Thoracic aorta endothelial cell (primary cell): ENCODE results near the gene ZMYND15. TPM values are rescaled to one million over a fixed set of nuclear protein-coding genes. Genes with fewer than 3 reads are reported as not detected.

Experiments
- total RNA-seq: library from RNA; depleted of rRNA; stranded (reverse); fragments of >200 nt; gene quantifications from 2 replicates; pipeline ENCODE4 v1.2.3, GENCODE V29; 2012

The ZMYND15 gene
- 0.27 TPM in 1 of 2 replicates, not detected in the other for total RNA-seq

DNA sequence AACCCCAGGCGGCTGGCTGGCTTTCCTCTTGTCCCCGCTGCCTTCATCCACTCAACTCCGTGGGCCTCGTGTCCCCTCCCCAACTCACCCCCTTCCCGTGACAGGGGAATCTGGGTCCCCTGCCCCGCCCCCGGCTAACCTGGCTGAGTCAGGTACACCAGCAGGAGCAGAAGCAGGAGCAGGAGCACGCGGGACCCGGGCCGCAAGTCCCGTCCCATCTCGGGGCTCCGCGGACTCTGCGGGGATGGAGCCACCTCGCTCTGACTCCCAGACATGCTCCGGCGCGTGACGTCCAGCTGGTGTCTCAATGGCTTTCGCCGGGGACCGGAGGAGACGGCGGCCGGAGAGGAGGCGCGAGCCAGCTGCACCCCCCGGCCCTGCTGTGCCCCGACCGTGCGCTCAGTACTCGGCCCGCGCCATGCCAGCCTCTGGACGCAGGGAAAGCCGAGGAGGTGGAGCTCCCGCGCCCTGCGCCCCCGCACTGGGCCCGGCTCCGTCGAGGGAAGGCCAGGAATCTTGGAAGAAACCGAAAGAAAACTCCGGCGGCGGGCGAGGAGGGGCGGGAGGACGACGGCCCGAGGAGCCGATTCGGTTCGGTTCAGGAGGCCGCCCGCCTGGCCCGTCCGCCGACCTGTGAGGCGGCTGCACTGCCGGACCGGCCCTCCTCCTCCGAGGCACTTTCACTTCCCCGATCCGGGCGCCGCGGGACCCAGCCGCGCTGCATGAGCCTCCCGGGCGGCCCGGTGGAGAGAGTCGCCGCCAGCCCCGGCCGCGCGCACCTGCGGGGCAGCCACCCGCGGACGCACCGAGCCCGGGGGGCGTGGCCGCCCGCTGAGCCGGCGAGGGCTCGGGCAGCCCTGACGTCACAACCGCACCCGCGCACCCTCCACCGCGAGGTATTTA, at the start of gene ZMYND15, which contains the start of gene CXCL16:
Gene ZMYND15 (plus strand): TSS at position 712 of the 903 bp plus-strand sequence. CDS start 716 bp downstream, outside the sequence.
Gene CXCL16 (minus strand): TSS at position 807 of the 903 bp plus-strand sequence. CDS start 589 bp downstream, at position 218.

GRCh38 chr17:4709794-4710692, 29.6 kb upstream of the ZMYND15 start, which contains the start of gene ARRB2:
Gene ARRB2, plus strand, starts transcription at chr17:4710632. Its CDS starts 90 bp downstream, at chr17:4710722.

DNA sequence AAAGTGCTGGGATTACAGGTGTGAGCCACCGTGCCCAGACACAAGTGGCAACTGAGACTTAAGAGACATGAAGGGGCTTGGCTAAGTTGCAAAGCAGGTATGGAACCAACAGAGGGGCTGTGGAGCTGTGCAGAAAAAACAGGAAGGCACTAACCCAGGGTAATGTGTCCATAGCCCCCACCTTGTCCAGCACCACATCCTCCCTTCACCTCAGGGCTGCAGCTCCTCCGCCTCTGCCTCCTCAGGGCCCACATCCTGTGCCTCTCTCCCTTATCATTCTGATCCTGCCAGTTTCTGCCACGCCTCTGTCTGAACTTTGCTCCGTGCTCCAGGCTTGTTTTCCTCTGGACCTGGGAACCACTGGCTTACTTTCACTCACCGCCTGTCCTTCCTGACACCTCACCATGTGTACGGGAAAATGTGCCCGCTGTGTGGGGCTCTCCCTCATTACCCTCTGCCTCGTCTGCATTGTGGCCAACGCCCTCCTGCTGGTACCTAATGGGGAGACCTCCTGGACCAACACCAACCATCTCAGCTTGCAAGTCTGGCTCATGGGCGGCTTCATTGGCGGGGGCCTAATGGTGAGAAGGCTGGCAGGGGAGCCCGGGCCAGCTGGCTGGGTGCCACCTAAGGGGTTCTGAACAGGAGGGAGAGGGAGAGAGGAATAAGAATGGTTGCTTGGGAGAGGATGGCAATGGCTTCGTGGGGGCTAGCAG, 32.0 kb downstream of the ZMYND15 start, which contains the start of gene TM4SF5:
Gene TM4SF5 (plus strand): TSS at position 368 of the 716 bp plus-strand sequence. CDS start 37 bp downstream, at position 405.

DNA sequence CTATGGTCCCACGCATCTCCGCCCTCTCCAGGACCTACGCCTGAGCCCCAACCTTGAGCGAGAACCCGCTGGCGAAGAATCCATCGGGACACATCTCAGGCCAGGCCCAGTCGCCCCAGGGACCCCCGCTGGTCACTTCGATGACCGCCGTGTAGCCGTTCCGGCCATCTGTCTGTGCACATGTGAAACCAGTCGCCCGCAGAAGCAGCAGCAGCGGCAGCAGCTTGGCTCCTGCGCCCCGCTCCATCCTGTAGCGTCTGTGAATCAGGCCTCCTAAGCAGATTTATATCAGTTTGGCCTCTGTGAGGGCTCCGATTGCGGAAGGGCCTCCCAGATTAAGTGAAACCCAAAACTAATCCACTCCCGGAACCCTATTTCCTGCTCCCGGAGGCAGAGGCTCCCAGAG, 46.5 kb downstream of the ZMYND15 start, which contains the start of gene VMO1:
Gene VMO1 (minus strand): TSS at position 259 of the 406 bp plus-strand sequence. CDS start 12 bp downstream, at position 247.

GRCh38 chr17:4788807-4789700, 49.4 kb downstream of the ZMYND15 start, which contains the start of gene GLTPD2:
Gene GLTPD2, plus strand, starts transcription at chr17:4788964. Its CDS starts 48 bp downstream, at chr17:4789012.

Other genes starting within 250 kb of the ZMYND15 start
- 12.1 and 13.4 TPM in 2 replicates for gene SPNS2, start 241.0 kb upstream of the ZMYND15 start, total RNA-seq
- 65.3 and 83.6 TPM in 2 replicates for gene MYBBP1A, start 184.4 kb upstream of the ZMYND15 start, total RNA-seq
- not detected in 2 replicates for gene GGT6, start 179.3 kb upstream of the ZMYND15 start, total RNA-seq
- gene SMTNL2, start 155.3 kb upstream of the ZMYND15 start, total RNA-seq: not detected in 2 replicates
- gene ALOX15, start 98.2 kb upstream of the ZMYND15 start, total RNA-seq: not detected in 2 replicates
- 23.3 and 40.8 TPM in 2 replicates for gene PELP1, start 35.7 kb upstream of the ZMYND15 start, total RNA-seq
- gene ARRB2, start 29.2 kb upstream of the ZMYND15 start, total RNA-seq: 18.4 and 20.7 TPM in 2 replicates
- 12.0 and 14.9 TPM in 2 replicates for gene MED11, start 8.4 kb upstream of the ZMYND15 start, total RNA-seq
- gene CXCL16, start 95 bp downstream of the ZMYND15 start, total RNA-seq: 2.8 and 5.6 TPM in 2 replicates
- not detected in 2 replicates for gene TM4SF5, start 32.1 kb downstream of the ZMYND15 start, total RNA-seq
- gene VMO1, start 46.5 kb downstream of the ZMYND15 start, total RNA-seq: 0.57 and 0.93 TPM in 2 replicates
- not detected in 2 replicates for gene GLTPD2, start 49.1 kb downstream of the ZMYND15 start, total RNA-seq
- 140 and 154 TPM in 2 replicates for gene PSMB6, start 56.3 kb downstream of the ZMYND15 start, total RNA-seq
- gene PLD2, start 67.3 kb downstream of the ZMYND15 start, total RNA-seq: 27.9 and 28.6 TPM in 2 replicates
- gene MINK1, start 93.5 kb downstream of the ZMYND15 start, total RNA-seq: 41.5 and 49.9 TPM in 2 replicates
- gene C17orf107, start 159.7 kb downstream of the ZMYND15 start, total RNA-seq: 0.50 and 0.80 TPM in 2 replicates
- 0.13 and 0.43 TPM in 2 replicates for gene CHRNE, start 163.3 kb downstream of the ZMYND15 start, total RNA-seq
- not detected in 2 replicates for gene GP1BA, start 192.4 kb downstream of the ZMYND15 start, total RNA-seq
- 43.7 and 45.5 TPM in 2 replicates for gene SLC25A11, start 200.2 kb downstream of the ZMYND15 start, total RNA-seq
- 25.3 and 26.6 TPM in 2 replicates for gene RNF167, start 200.4 kb downstream of the ZMYND15 start, total RNA-seq
- gene PFN1, start 208.7 kb downstream of the ZMYND15 start, total RNA-seq: 587 and 743 TPM in 2 replicates
- gene ENO3, start 211.3 kb downstream of the ZMYND15 start, total RNA-seq: 1.6 and 2.4 TPM in 2 replicates
- 33.9 and 43.0 TPM in 2 replicates for gene SPAG7, start 228.0 kb downstream of the ZMYND15 start, total RNA-seq
- gene CAMTA2, start 247.8 kb downstream of the ZMYND15 start, total RNA-seq: 14.4 and 18.5 TPM in 2 replicates